SIG-M5 treated with dmso at 0.1 percent for 504 hours (cell line): ENCODE measurements around the gene HBG1.
"Not testable (repeated sequence)": the region's sequence is repeated elsewhere in the genome, so short reads cannot be mapped to it uniquely, and the experiment has no call there.

ENCODE experiments used
- DNase-seq: peaks from one replicate; lab custom pipeline; 2025; ENCODE audit not compliant: unreplicated experiment; lab: John Stamatoyannopoulos, UW

The HBG1 gene

GRCh38 chr11:5277807-5278382, 28.2 kb upstream of the HBG1 start:
- no peak for DNase-seq

GRCh38 chr11:5276697-5277096, 27.0 kb upstream of the HBG1 start:
- DNase-seq = no peak

- no peak for DNase-seq
These were observed 25.9 kb upstream of the HBG1 start for GRCh38 chr11:5275369-5276110.

- no peak for DNase-seq
These were observed 24.7 kb upstream of the HBG1 start for GRCh38 chr11:5274395-5274794.

GRCh38 chr11:5272395-5273017, 22.8 kb upstream of the HBG1 start:
- DNase-seq = no peak

GRCh38 chr11:5269715-5270147, 20.1 kb upstream of the HBG1 start, which contains the start of gene HBE1:
Gene HBE1, minus strand, starts transcription at chr11:5269945. Its CDS starts 55 bp downstream, at chr11:5269890.
- no peak for DNase-seq

- no peak for DNase-seq
These were observed 17.4 kb upstream of the HBG1 start for GRCh38 chr11:5267033-5267563.

GRCh38 chr11:5266609-5267008, 17.0 kb upstream of the HBG1 start:
- no peak for DNase-seq

- DNase-seq = no peak
These were observed 16.2 kb upstream of the HBG1 start for GRCh38 chr11:5265832-5266231.

- DNase-seq = no peak
These were observed 9.0 kb upstream of the HBG1 start for GRCh38 chr11:5258543-5259262.

GRCh38 chr11:5257296-5257695, 7.6 kb upstream of the HBG1 start:
- no peak for DNase-seq

- not testable (repeated sequence) for DNase-seq
These were observed 5.2 kb upstream of the HBG1 start, which contains the start of gene HBG2 for GRCh38 chr11:5254646-5255413. Gene HBG2, minus strand, starts transcription at chr11:5254781. Its CDS starts 53 bp downstream, at chr11:5254728.

GRCh38 chr11:5254023-5254422, 4.4 kb upstream of the HBG1 start:
- DNase-seq = not testable (repeated sequence)

GRCh38 chr11:5253440-5253839, 3.8 kb upstream of the HBG1 start:
- DNase-seq = not testable (repeated sequence)

- DNase-seq = no peak
These were observed 3.2 kb upstream of the HBG1 start for GRCh38 chr11:5252919-5253265.

- no peak for DNase-seq
These were observed 2.7 kb upstream of the HBG1 start for GRCh38 chr11:5252192-5252918.

- DNase-seq = no peak
These were observed 2.1 kb upstream of the HBG1 start for GRCh38 chr11:5251746-5252145.

GRCh38 chr11:5250543-5251204, 1.0 kb upstream of the HBG1 start:
- DNase-seq = no peak

- DNase-seq = not testable (repeated sequence)
These were observed 1.2 kb downstream of the HBG1 start for GRCh38 chr11:5248498-5248897.
